IMR-90 (cell line): ENCODE results near the gene HOXB9. TPM values are rescaled to one million over a fixed set of nuclear protein-coding genes. Genes with fewer than 3 reads are reported as not detected.

Source experiments
- ATAC-seq: fragments of 200-7000 bp; cut with Tn5 transposase; 2 replicates; pipeline ENCODE4 v1.9.1; 2020; ENCODE audit warnings: low read depth, mild to moderate bottlenecking, moderate library complexity
- BruUV-seq: library from RNA; stranded (reverse); fragments of 400-500 nt; replicated peaks from 2 replicates; lab custom pipeline; 2021; lab: Mats Ljungman, UMichigan
- CTCF ChIA-PET: fragments of 300-600 bp; formaldehyde crosslinking; extraction: SDS; loops from one replicate; lab custom pipeline; 2021; ENCODE audit warnings: antibody characterized with exemption; lab: Yijun Ruan, JAX
- POLR2A ChIA-PET: fragments of 300-600 bp; sonication (Branson Sonifier 250); formaldehyde crosslinking; loops from one replicate; lab custom pipeline; 2022; ENCODE audit warnings: antibody characterized with exemption; ENCODE audit not compliant: unreplicated experiment; lab: Charles Lee
- DNase-seq: peaks from one replicate; pipeline ENCODE4 v3.0.0; 2013
- H2AFZ ChIP-seq: replicated peaks from 2 replicates; pipeline ENCODE3; 2013; ENCODE audit warnings: low read length, mild to moderate bottlenecking; ENCODE audit not compliant: poor library complexity
- H2AK5ac ChIP-seq: 2 replicates; pipeline ENCODE4 v1.6.1; 2013; ENCODE audit warnings: low read depth, low read length, inconsistent platforms
- H2AK9ac ChIP-seq: replicated peaks from 2 replicates; pipeline ENCODE3; 2013; ENCODE audit warnings: mild to moderate bottlenecking, low read depth, low read length, moderate library complexity; ENCODE audit not compliant: poor library complexity
- H2BK120ac ChIP-seq: 2 replicates; pipeline ENCODE4 v1.6.1; 2013; ENCODE audit warnings: low read depth, low read length, inconsistent platforms
- H2BK15ac ChIP-seq: 3 replicates; pipeline ENCODE4 v1.6.1; 2013; ENCODE audit warnings: low read depth, low read length, inconsistent platforms
- H2BK20ac ChIP-seq: 2 replicates; pipeline ENCODE4 v1.6.1; 2013; ENCODE audit warnings: low read depth, mild to moderate bottlenecking, inconsistent platforms, low read length, moderate library complexity
- H2BK5ac ChIP-seq: 2 replicates; pipeline ENCODE4 v1.6.1; 2013; ENCODE audit warnings: mild to moderate bottlenecking, low read depth, low read length, inconsistent platforms; ENCODE audit not compliant: poor library complexity, severe bottlenecking
- H3K14ac ChIP-seq: replicated peaks from 2 replicates; pipeline ENCODE4 v1.6.1; 2013; ENCODE audit warnings: low read depth, low read length, inconsistent platforms
- H3K18ac ChIP-seq: 2 replicates; pipeline ENCODE4 v1.6.1; 2013; ENCODE audit warnings: low read depth, low read length, control low read depth
- H3K23ac ChIP-seq: 2 replicates; pipeline ENCODE4 v1.6.1; 2013; ENCODE audit warnings: low read depth, low read length, inconsistent platforms
- H3K27ac ChIP-seq: 2 replicates; pipeline ENCODE4 v1.5.1; 2013; ENCODE audit warnings: mild to moderate bottlenecking, control low read depth, low read length; ENCODE audit not compliant: insufficient read depth
- H3K27me3 ChIP-seq: 2 replicates; pipeline ENCODE4 v1.6.1; 2013; ENCODE audit warnings: low read length; ENCODE audit not compliant: control insufficient read depth, insufficient read depth
- H3K36me3 ChIP-seq: 2 replicates; pipeline ENCODE4 v1.6.1; 2013; ENCODE audit warnings: low read length, mixed read lengths; ENCODE audit not compliant: control insufficient read depth, insufficient read depth
- H3K4ac ChIP-seq: 2 replicates; pipeline ENCODE4 v1.6.1; 2013; ENCODE audit warnings: low read depth, low read length, inconsistent platforms
- H3K4me1 ChIP-seq: 2 replicates; pipeline ENCODE4 v1.6.1; 2013; ENCODE audit warnings: low read length, mixed read lengths; ENCODE audit not compliant: control insufficient read depth, insufficient read depth
- H3K4me2 ChIP-seq: 2 replicates; pipeline ENCODE4 v1.6.1; 2013; ENCODE audit warnings: low read depth, mild to moderate bottlenecking, control low read depth, low read length, moderate library complexity
- H3K4me3 ChIP-seq: 2 replicates; pipeline ENCODE4 v1.5.1; 2013; ENCODE audit warnings: low read depth, mild to moderate bottlenecking, control low read depth, low read length, moderate library complexity; ENCODE audit not compliant: insufficient read depth
- H3K56ac ChIP-seq: 2 replicates; pipeline ENCODE4 v1.6.1; 2013; ENCODE audit warnings: low read length, inconsistent platforms; ENCODE audit not compliant: insufficient read depth; ENCODE audit errors: extremely low read depth
- H3K79me1 ChIP-seq, 2 experiments: 2 replicates each; pipeline ENCODE4 v1.6.1; 2013; ENCODE audit warnings: low read length in 2 of 2, inconsistent platforms in 1 of 2, low read depth in 1 of 2
- H3K9ac ChIP-seq: 2 replicates; pipeline ENCODE4 v1.6.1; 2013; ENCODE audit warnings: low read depth, low read length, control low read depth
- H3K9me1 ChIP-seq: 2 replicates; pipeline ENCODE4 v1.6.1; 2013; ENCODE audit warnings: low read length, inconsistent platforms; ENCODE audit not compliant: insufficient read depth
- H3K9me3 ChIP-seq: 2 replicates; pipeline ENCODE4 v1.6.1; 2013; ENCODE audit warnings: low read length; ENCODE audit not compliant: control insufficient read depth, insufficient read depth
- H4K20me1 ChIP-seq: 2 replicates; pipeline ENCODE4 v1.6.1; 2013; ENCODE audit warnings: low read length, inconsistent platforms; ENCODE audit not compliant: insufficient read depth
- H4K5ac ChIP-seq: 2 replicates; pipeline ENCODE4 v1.6.1; 2013; ENCODE audit warnings: mild to moderate bottlenecking, low read depth, low read length, control low read depth
- H4K8ac ChIP-seq, 2 experiments: 2 replicates each; pipeline ENCODE4 v1.6.1; 2013; ENCODE audit warnings: low read depth in 2 of 2, low read length in 2 of 2, control low read depth in 1 of 2, inconsistent platforms in 1 of 2
- H4K91ac ChIP-seq: 2 replicates; pipeline ENCODE4 v1.6.1; 2013; ENCODE audit warnings: low read depth, low read length, inconsistent platforms; ENCODE audit not compliant: insufficient read depth
- BHLHE40 ChIP-seq: fragments of 150-350 bp; IDR thresholded peaks from 2 replicates; pipeline ENCODE4 v1.6.1; 2016; ENCODE audit warnings: mild to moderate bottlenecking, low read depth, low read length
- CEBPB ChIP-seq: IDR thresholded peaks from 2 replicates; pipeline ENCODE4 v1.6.1; 2012; ENCODE audit warnings: low read depth, low read length, improper control_type of control experiment
- CHD1 ChIP-seq: IDR thresholded peaks from 2 replicates; pipeline ENCODE4 v1.6.1; 2012; ENCODE audit warnings: low read depth, low read length, improper control_type of control experiment
- ELK1 ChIP-seq: fragments of 150-350 bp; IDR thresholded peaks from 2 replicates; pipeline ENCODE4 v1.6.1; 2016; ENCODE audit warnings: low read depth, mild to moderate bottlenecking, low read length, moderate library complexity, borderline replicate concordance
- FOS ChIP-seq: fragments of 150-350 bp; IDR thresholded peaks from 2 replicates; pipeline ENCODE4 v1.6.1; 2016; ENCODE audit warnings: low read depth, low read length
- MAFK ChIP-seq: IDR thresholded peaks from 2 replicates; pipeline ENCODE4 v1.6.1; 2012; ENCODE audit warnings: low read depth, low read length, improper control_type of control experiment
- MAZ ChIP-seq: IDR thresholded peaks from 2 replicates; pipeline ENCODE4 v1.6.1; 2012; ENCODE audit warnings: low read depth, mild to moderate bottlenecking, low read length, improper control_type of control experiment, moderate library complexity, borderline replicate concordance
- MXI1 ChIP-seq: IDR thresholded peaks from 2 replicates; pipeline ENCODE4 v1.6.1; 2012; ENCODE audit warnings: low read depth, mild to moderate bottlenecking, low read length, moderate library complexity, borderline replicate concordance
- NFE2L2 ChIP-seq: fragments of 150-350 bp; IDR thresholded peaks from 2 replicates; pipeline ENCODE4 v1.6.1; 2016; ENCODE audit warnings: low read depth, mild to moderate bottlenecking, low read length
- POLR2A ChIP-seq: IDR thresholded peaks from 2 replicates; pipeline ENCODE4 v1.6.1; 2012; ENCODE audit warnings: mild to moderate bottlenecking, low read depth, low read length
- RAD21 ChIP-seq: IDR thresholded peaks from 2 replicates; pipeline ENCODE4 v1.6.1; 2012; ENCODE audit warnings: low read length, improper control_type of control experiment
- RCOR1 ChIP-seq: IDR thresholded peaks from 2 replicates; pipeline ENCODE4 v1.6.1; 2012; ENCODE audit warnings: mild to moderate bottlenecking, low read length, improper control_type of control experiment; ENCODE audit not compliant: insufficient replicate concordance
- RFX5 ChIP-seq: IDR thresholded peaks from 2 replicates; pipeline ENCODE4 v1.8.0; 2012; ENCODE audit warnings: low read depth, mild to moderate bottlenecking, low read length, moderate library complexity
- SMC3 ChIP-seq: fragments of 150-350 bp; IDR thresholded peaks from 2 replicates; pipeline ENCODE4 v1.6.1; 2016; ENCODE audit warnings: low read depth, mild to moderate bottlenecking, antibody characterized with exemption, low read length, moderate library complexity
- USF2 ChIP-seq: fragments of 150-350 bp; IDR thresholded peaks from 2 replicates; pipeline ENCODE4 v1.6.1; 2017; ENCODE audit warnings: mild to moderate bottlenecking, antibody characterized with exemption, low read length, low read depth
- WGBS, 2 experiments: methylation state at CpG; one replicate each; pipeline versions ENCODE4 v1.1.5 to v1.1.7; 2013; ENCODE audit warnings: missing lambda C conversion rate in 2 of 2; ENCODE audit not compliant: insufficient read length in 1 of 2; ENCODE audit errors: extremely low coverage in 2 of 2; 5-methylcytosine and 5-hydroxymethylcytosine counted together
- dilution Hi-C: fragments of 300-500 bp; cut with HindIII; formaldehyde crosslinking; loops from one replicate; pipeline ENCODE4 v1.14.3; 2018; ENCODE audit warnings: low sequenced_read_pairs; ENCODE audit not compliant: unreplicated experiment
- in situ Hi-C: fragments of 300-500 bp; cut with MboI; formaldehyde crosslinking; loops from 3 replicates; pipeline ENCODE4 v1.14.3; 2019; ENCODE audit warnings: low sequenced_read_pairs, inconsistent platforms, mixed read lengths
- intact Hi-C: fragments of 100-400 bp; cut with micrococcal nuclease; formaldehyde crosslinking; loops from 2 replicates; pipeline ENCODE4 v1.10.0; 2022
- polyA plus RNA-seq, 3 experiments: library from polyadenylated mRNA; depleted of rRNA; stranded (reverse); fragments of >200 nt; gene quantifications; 2 replicates each; pipeline ENCODE4 v1.2.3, GENCODE V29; 2012; ENCODE audit warnings: low replicate concordance in 1 of 3
- total RNA-seq: library from RNA; depleted of rRNA; stranded (reverse); fragments of >200 nt; gene quantifications from 2 replicates; pipeline ENCODE4 v1.2.3, GENCODE V29; 2012

HOXB9 gene
- total and polyA plus RNA-seq, 2 of the 4 experiments (the other 2 are of a cell fraction) = 0.05 TPM; not detected in 1

- BruUV-seq = no TSS peak
- intact Hi-C loops = no loop called here
- Histone ChIP-seq H3K56ac (peak overlapping the region; percentile 81; the same call in 1 of the 2 replicates), H3K27me3 (no peaks in the 10 kb centered on the region), H3K14ac (peak overlapping the region; percentile 92), H3K4me1 (peaks cover 10% of the 10 kb centered on the region), H4K5ac (peak overlapping the region; percentile 78), H3K9ac (peak overlapping the region; percentile 64), H3K36me3 (peaks cover 14% of the 10 kb centered on the region; the same call in 1 of the 2 replicates), H4K91ac (peak overlapping the region; percentile 90), H2AFZ (peak overlapping the region; percentile 50), H3K9me1 (no peaks in the 10 kb centered on the region; the same call in 1 of the 2 replicates), H3K4ac (peak overlapping the region; percentile 99), H4K8ac (peak overlapping the region; percentile 89), H3K18ac (peak overlapping the region; percentile 85), H2AK9ac (peak overlapping the region; percentile 65), H2BK120ac (peak overlapping the region; percentile 97), H3K4me2 (peak overlapping the region; percentile 98), H3K4me3 (peak overlapping the region; percentile 91), H2BK5ac (peak overlapping the region; percentile 99), H2AK5ac (peak overlapping the region; percentile 76), H2BK15ac (peak overlapping the region; percentile 89; the same call in 2 of the 3 replicates), H3K79me1 (no peaks in the 10 kb centered on the region), H4K20me1 (no peaks in the 10 kb centered on the region; the same call in 1 of the 2 replicates), H3K23ac (peak overlapping the region; percentile 97), H3K9me3 (no peaks in the 10 kb centered on the region), H3K27ac (peak overlapping the region; percentile 99), H2BK20ac (peak overlapping the region; percentile 76)
- POLR2A ChIA-PET = interaction anchor here (0.6 kb wide), 1 partner anchor 20 kb away, joined by 5 read pairs; no protein-coding TSS in a partner anchor
- DNase-seq (peak; percentile 39), ATAC-seq (no peak)
- WGBS, 2 experiments = 20% methylated on average over 1 of the region's 2 CpGs; no CpG with 5 or more reads in 1 of the 2 experiments
- in situ Hi-C loops = no loop called here
- dilution Hi-C loops = no loop called here
- CTCF ChIA-PET = interaction anchor here (1.7 kb wide), 1 partner anchor 92 kb away, joined by 4 read pairs; no protein-coding TSS in a partner anchor
- TF ChIP-seq RFX5 (no peak), SMC3 (no peak), USF2 (no peak), MAFK (no peak), BHLHE40 (no peak), RCOR1 (no peak), POLR2A (no peak), ELK1 (no peak), MXI1 (no peak), NFE2L2 (no peak), RAD21 (no peak), MAZ (no peak), CEBPB (no peak), CHD1 (no peak), FOS (no peak)
These were observed 41.9 kb downstream of the HOXB9 start for GRCh38 chr17:48584223-48584741.
